HepG2 (cell line): ENCODE data around the gene FBXW12. TPM values are rescaled to one million over a fixed set of nuclear protein-coding genes. Genes with fewer than 3 reads are reported as not detected.

Experiments
- ATAC-seq: fragments of 200-7000 bp; cut with Tn5 transposase; 3 replicates; pipeline ENCODE4 v1.9.1; 2020; ENCODE audit warnings: mild to moderate bottlenecking, moderate library complexity
- BruUV-seq: library from RNA; stranded (reverse); fragments of 400-500 nt; replicated peaks from 2 replicates; lab custom pipeline; 2021; lab: Mats Ljungman, UMichigan
- CTCF ChIA-PET: fragments of 300-600 bp; formaldehyde crosslinking; extraction: SDS; loops from one replicate; lab custom pipeline; 2021; ENCODE audit warnings: low total read pairs, inconsistent platforms, low intra/inter-chr PET ratio; lab: Yijun Ruan, JAX
- POLR2A ChIA-PET: fragments of 350-600 bp; sonication (Branson Sonifier 250); formaldehyde crosslinking; loops from one replicate; lab custom pipeline; 2020; ENCODE audit warnings: antibody characterized with exemption, inconsistent platforms; lab: Yijun Ruan, JAX
- DNase-seq: peaks from one replicate; pipeline ENCODE4 v3.0.0-alpha.2; 2015; ENCODE audit warnings: low spot score
- FAIRE-seq: peaks from 3 replicates; lab custom pipeline; 2011; peaks lifted over from hg19 to GRCh38; lab: Jason Lieb, UNC
- H2AFZ ChIP-seq: one replicate; pipeline ENCODE4 v1.6.1; 2011; ENCODE audit warnings: low read length, inconsistent platforms
- H3K27ac ChIP-seq: fragments of 300-600 bp; 3 replicates; pipeline ENCODE4 v1.8.0; 2011; ENCODE audit warnings: mixed run types, mild to moderate bottlenecking, mixed read lengths, low read length, inconsistent platforms; ENCODE audit not compliant: insufficient read depth; ENCODE audit errors: extremely low read length
- H3K27me3 ChIP-seq, 2 experiments: fragments of 200-600 bp in 1 of 2; 2 replicates in 1 of 2; 3 replicates in 1 of 2; pipeline versions ENCODE4 v1.6.0 to v1.8.0; 2011; ENCODE audit warnings: low read length in 2 of 2, mild to moderate bottlenecking in 2 of 2, moderate library complexity in 2 of 2, inconsistent platforms in 1 of 2; ENCODE audit not compliant: insufficient read depth in 2 of 2, control insufficient read depth in 1 of 2
- H3K36me3 ChIP-seq, 2 experiments: fragments of 200-600 bp in 1 of 2; replicated peaks in 1 of 2; 2 replicates in 1 of 2; 3 replicates in 1 of 2; pipeline versions ENCODE4 v1.5.1 to v1.8.0; 2011; ENCODE audit warnings: low read length in 2 of 2, inconsistent platforms in 1 of 2; ENCODE audit not compliant: insufficient read depth in 2 of 2, control insufficient read depth in 1 of 2
- H3K4me1 ChIP-seq: 2 replicates; pipeline ENCODE4 v1.5.1; 2012; ENCODE audit warnings: low read length, inconsistent platforms; ENCODE audit not compliant: insufficient read depth
- H3K4me2 ChIP-seq: 2 replicates; pipeline ENCODE4 v1.6.0; 2011; ENCODE audit warnings: low read depth, low read length, inconsistent platforms
- H3K4me3 ChIP-seq, 3 experiments: fragments of 200-600 bp in 1 of 3; sonication (generic), shearing (Covaris generic) in 1 of 3; replicated peaks in 1 of 3; 2 replicates each; pipeline ENCODE4 v1.5.1; 2011 to 2016; ENCODE audit warnings: low read length in 3 of 3, inconsistent platforms in 2 of 3, low read depth in 2 of 3, mild to moderate bottlenecking in 2 of 3, control low read depth in 1 of 3, mixed read lengths in 1 of 3; ENCODE audit not compliant: insufficient read depth in 1 of 3
- H3K79me2 ChIP-seq: one replicate; pipeline ENCODE4 v1.6.1; 2011; ENCODE audit warnings: low read length, inconsistent platforms; ENCODE audit not compliant: insufficient read depth
- H3K9ac ChIP-seq: 2 replicates; pipeline ENCODE4 v1.6.0; 2011; ENCODE audit warnings: mild to moderate bottlenecking, low read depth, low read length, inconsistent platforms; ENCODE audit not compliant: insufficient read depth
- H3K9me3 ChIP-seq: 2 replicates; pipeline ENCODE4 v1.5.1; 2012; ENCODE audit warnings: mild to moderate bottlenecking, low read length
- H4K20me1 ChIP-seq: 2 replicates; pipeline ENCODE4 v1.6.0; 2011; ENCODE audit warnings: inconsistent platforms, mild to moderate bottlenecking, low read length, moderate library complexity; ENCODE audit not compliant: insufficient read depth
- AHDC1 ChIP-seq: sonication (generic); formaldehyde crosslinking; IDR thresholded peaks from 2 replicates; pipeline ENCODE4 v1.5.1; 2020; ENCODE audit warnings: mild to moderate bottlenecking, missing genetic modification reagents, borderline replicate concordance
- FOSL1 ChIP-seq: sonication (generic); formaldehyde crosslinking; IDR thresholded peaks from 2 replicates; pipeline ENCODE4 v1.9.0; 2021; ENCODE audit warnings: missing genetic modification reagents, borderline replicate concordance
- GPN1 ChIP-seq: sonication (generic); formaldehyde crosslinking; IDR thresholded peaks from 2 replicates; pipeline ENCODE4 v1.5.1; 2020; ENCODE audit warnings: missing genetic modification reagents, borderline replicate concordance
- HNRNPL ChIP-seq: fragments of 200-400 bp; formaldehyde crosslinking; IDR thresholded peaks from 2 replicates; pipeline ENCODE4 v1.6.1; 2017; ENCODE audit warnings: mild to moderate bottlenecking, low read depth, low read length
- KDM2A ChIP-seq: sonication (generic); formaldehyde crosslinking; IDR thresholded peaks from 2 replicates; pipeline ENCODE4 v1.4.0; 2020; ENCODE audit warnings: low read depth, missing genetic modification reagents, borderline replicate concordance
- NR0B2 ChIP-seq: sonication (generic); formaldehyde crosslinking; IDR thresholded peaks from 2 replicates; pipeline ENCODE4 v1.4.0; 2020; ENCODE audit warnings: mild to moderate bottlenecking, missing genetic modification reagents
- POGK ChIP-seq: sonication (generic); formaldehyde crosslinking; conservative IDR thresholded peaks from 2 replicates; pipeline ENCODE4 v1.8.0; 2022; ENCODE audit warnings: mild to moderate bottlenecking, moderate library complexity, missing genetic modification reagents
- XBP1 ChIP-seq: sonication (generic); formaldehyde crosslinking; IDR thresholded peaks from 2 replicates; pipeline ENCODE4 v1.5.0; 2020; ENCODE audit warnings: missing genetic modification reagents
- ZNF562 ChIP-seq: sonication (generic); formaldehyde crosslinking; IDR thresholded peaks from 2 replicates; pipeline ENCODE4 v1.8.0; 2022; ENCODE audit warnings: missing genetic modification reagents, borderline replicate concordance
- ZNF776 ChIP-seq: sonication (generic); formaldehyde crosslinking; IDR thresholded peaks from 2 replicates; pipeline ENCODE4 v1.4.0; 2020; ENCODE audit warnings: mild to moderate bottlenecking, missing genetic modification reagents
- ZSCAN29 ChIP-seq: sonication (generic); formaldehyde crosslinking; conservative IDR thresholded peaks from 2 replicates; pipeline ENCODE4 v1.4.0; 2020; ENCODE audit warnings: mild to moderate bottlenecking, missing genetic modification reagents
- WGBS: methylation state at CpG from one replicate; pipeline ENCODE4 v1.1.6; 2017; ENCODE audit warnings: low lambda C conversion rate; 5-methylcytosine and 5-hydroxymethylcytosine counted together
- in situ Hi-C: cut with HindIII; loops from 2 replicates; pipeline ENCODE4 v1.10.0; 2017; ENCODE audit warnings: low pct_unique_long_range_greater_than_20kb; ENCODE audit not compliant: extremely low pct_ligation_motif_present
- intact Hi-C: fragments of 100-400 bp; cut with micrococcal nuclease; formaldehyde crosslinking; loops from one replicate; pipeline ENCODE4 v1.10.0; 2022; ENCODE audit not compliant: unreplicated experiment
- polyA plus RNA-seq, 8 experiments: library from polyadenylated mRNA; depleted of rRNA in 3 of 8; stranded (reverse) in 7 of 8; unstranded in 1 of 8; fragments of >200 nt; fragmentation: Illumina TruSeq in 4 of 8; extraction: Trizol in 4 of 8; gene quantifications; 2 replicates each; pipeline versions ENCODE4 v1.2.1 to v1.2.3, GENCODE V29; 2011 to 2016; ENCODE audit warnings: low read depth in 4 of 8, missing spikeins in 1 of 8, mixed read lengths in 1 of 8; ENCODE audit not compliant: insufficient read depth in 1 of 8
- total RNA-seq, 5 experiments: library from RNA; depleted of rRNA; stranded (reverse); fragments of >200 nt; fragmentation: Illumina TruSeq; extraction: Trizol; gene quantifications; 2 replicates each; pipeline ENCODE4 v1.2.3, GENCODE V29; 2016; ENCODE audit warnings: low read depth in 1 of 5

FBXW12 gene
- total and polyA plus RNA-seq, 2 of the 13 experiments (the other 11 are each of a cell fraction or from before 2014, with no cell fraction given): not detected

- TF ChIP-seq NR0B2 (CRISPR knock-in tag): 0 out of 2 replicates have a peak, but pooled peaks have one; percentile 23
- TF ChIP-seq HNRNPL: peak; percentile 86; the same call in 1 of the 2 replicates
- TF ChIP-seq, all 625 proteins: peak for 8
These were observed 55.6 kb downstream of the FBXW12 start (continued) for GRCh38 chr3:48427630-48427962.

- H3K27me3 ChIP-seq: no peaks in the 10 kb centered on the region
- in situ Hi-C loops (no loop called here), intact Hi-C loops (no loop called here)
- H3K4me3 ChIP-seq: peak overlapping the region; percentile 79 to 93 (median 86)
- H3K27ac ChIP-seq: peak overlapping the region; percentile 99
- peaks cover 56% of the 10 kb centered on the region for H3K79me2 ChIP-seq
- FAIRE-seq (no peak), DNase-seq (no peak), ATAC-seq (no peak)
- H3K4me1 ChIP-seq: peaks cover 83% of the 10 kb centered on the region
- peak overlapping the region; percentile 100 for H3K4me2 ChIP-seq
- ChIA-PET POLR2A (interaction anchor here (0.5 to 9.0 kb wide), 15 partner anchors 8 to 194 kb away, joined by 3 to 130 read pairs (median 7); partner anchors contain the start of genes ATRIP, CCDC51, PFKFB4 and TMA7), CTCF (interaction anchor here (3.1 kb wide), 1 partner anchor 8 kb away, joined by 14 read pairs; no protein-coding TSS in a partner anchor)
- 0% methylated on average over 2 of the region's 7 CpGs for WGBS
- no TSS peak for BruUV-seq
- H3K9ac ChIP-seq: peak overlapping the region; percentile 96
- peaks cover 14 to 26% of the 10 kb centered on the region in 2 experiments for H3K36me3 ChIP-seq
- H2AFZ ChIP-seq: no peak overlapping the region
- no peaks in the 10 kb centered on the region for H3K9me3 ChIP-seq
- H4K20me1 ChIP-seq: peaks cover 52% of the 10 kb centered on the region
- no peak for TF ChIP-seq GPN1 (CRISPR knock-in tag)
- TF ChIP-seq FOSL1 (CRISPR knock-in tag): no peak
- TF ChIP-seq AHDC1: 0 out of 2 replicates have a peak, but pooled peaks have one; percentile 32
- TF ChIP-seq XBP1: no peak
- TF ChIP-seq KDM2A: no peak
- no peak for TF ChIP-seq ZNF776 (CRISPR knock-in tag)
- no peak for TF ChIP-seq ZSCAN29 (CRISPR knock-in tag)
- TF ChIP-seq ZNF562 (CRISPR knock-in tag): no peak
- no peak; the same call in 1 of the 2 replicates for TF ChIP-seq POGK (CRISPR knock-in tag)
These were observed 56.1 kb downstream of the FBXW12 start for GRCh38 chr3:48428088-48428571.
